ENCODE measurements around the gene CDKAL1.
"Not testable (repeated sequence)": the region's sequence is repeated elsewhere in the genome, so short reads cannot be mapped to it uniquely, and the experiment has no call there.

Gene CDKAL1

DNA sequence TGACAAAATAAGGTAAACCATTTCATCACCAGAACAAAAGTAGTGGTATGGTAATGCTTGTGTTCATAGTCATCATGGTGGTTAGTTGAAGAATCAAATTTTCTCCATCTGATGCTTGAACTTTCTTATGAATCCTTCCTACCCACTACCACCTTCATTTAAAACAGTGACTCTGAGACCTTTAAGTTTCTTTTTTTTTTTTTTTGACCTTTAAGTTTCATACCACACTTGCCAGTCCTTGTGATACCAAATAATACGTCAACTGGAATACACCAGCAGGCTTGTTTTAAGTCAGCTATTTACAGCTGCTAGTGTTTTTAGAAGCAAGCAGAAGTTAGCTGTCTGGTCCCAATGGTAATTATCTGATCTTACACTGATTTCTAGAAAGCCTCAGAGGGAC, 645.9 kb downstream of the CDKAL1 start:
- DNase-seq (ENCODE audit: low read depth): no peak

DNA sequence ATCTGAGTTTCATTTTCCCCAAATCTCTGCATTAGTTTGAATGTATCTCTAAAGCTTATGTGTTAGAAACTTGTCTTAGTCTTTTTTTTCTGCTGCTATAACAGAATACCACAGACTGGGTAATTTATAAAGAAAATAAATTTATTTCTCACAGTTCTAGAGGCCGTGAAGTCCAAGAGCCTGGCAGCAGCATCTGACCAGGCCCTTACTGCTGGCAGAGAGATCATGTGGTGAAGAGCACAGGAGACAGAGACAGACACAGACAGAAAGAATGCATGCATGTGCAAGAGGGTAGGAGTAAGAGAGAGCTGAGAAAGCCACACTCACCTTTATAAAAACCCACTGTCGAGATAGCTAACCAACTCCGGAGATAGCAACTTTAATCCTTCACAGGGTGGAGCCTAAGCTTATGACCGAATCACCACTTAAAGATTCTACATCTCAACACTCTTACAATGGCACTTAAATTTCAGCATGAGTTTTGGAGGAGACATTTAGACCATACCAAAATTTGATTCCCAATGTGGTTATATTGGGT, 646.6 kb downstream of the CDKAL1 start:
- DNase-seq (ENCODE audit: low read depth): no peak

DNA sequence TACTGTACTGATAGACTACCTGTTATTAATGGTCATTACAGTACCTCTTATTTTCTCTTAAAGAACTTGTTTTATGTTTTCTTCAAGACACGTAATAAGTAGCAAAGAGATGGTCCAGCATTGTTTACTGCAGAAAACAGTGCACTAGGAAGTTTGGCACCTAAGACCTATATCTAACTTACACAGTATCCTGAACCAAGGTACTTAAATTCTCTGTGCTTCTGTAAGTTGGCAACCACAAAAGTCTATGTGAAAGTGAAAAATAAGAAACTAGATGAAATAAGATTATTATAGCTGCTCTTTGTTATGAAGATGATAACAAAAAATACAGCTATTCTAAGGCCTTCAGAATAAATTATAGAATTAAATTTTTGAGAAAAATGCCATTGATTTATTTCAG, 647.6 kb downstream of the CDKAL1 start:
- no peak for DNase-seq (ENCODE audit: low read depth)

DNA sequence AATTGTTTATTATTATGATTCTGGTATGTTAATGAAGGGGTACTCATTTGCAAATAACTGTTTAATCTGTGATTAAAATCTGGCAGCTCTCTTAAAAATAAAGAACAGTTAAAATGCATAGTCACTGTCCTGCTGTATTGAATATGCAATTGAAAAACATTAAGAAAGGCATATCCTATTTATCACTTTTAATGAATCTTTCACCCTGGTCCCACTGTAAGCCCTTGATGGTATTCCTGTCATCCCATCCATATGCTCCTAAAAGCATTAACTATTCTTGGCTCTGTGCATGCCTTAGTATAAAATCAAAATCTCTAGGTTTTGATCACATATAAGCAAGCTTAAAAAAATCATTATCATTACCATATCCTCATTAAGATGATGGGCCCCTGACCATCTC, 648.3 kb downstream of the CDKAL1 start:
- no peak for DNase-seq (ENCODE audit: low read depth)

DNA sequence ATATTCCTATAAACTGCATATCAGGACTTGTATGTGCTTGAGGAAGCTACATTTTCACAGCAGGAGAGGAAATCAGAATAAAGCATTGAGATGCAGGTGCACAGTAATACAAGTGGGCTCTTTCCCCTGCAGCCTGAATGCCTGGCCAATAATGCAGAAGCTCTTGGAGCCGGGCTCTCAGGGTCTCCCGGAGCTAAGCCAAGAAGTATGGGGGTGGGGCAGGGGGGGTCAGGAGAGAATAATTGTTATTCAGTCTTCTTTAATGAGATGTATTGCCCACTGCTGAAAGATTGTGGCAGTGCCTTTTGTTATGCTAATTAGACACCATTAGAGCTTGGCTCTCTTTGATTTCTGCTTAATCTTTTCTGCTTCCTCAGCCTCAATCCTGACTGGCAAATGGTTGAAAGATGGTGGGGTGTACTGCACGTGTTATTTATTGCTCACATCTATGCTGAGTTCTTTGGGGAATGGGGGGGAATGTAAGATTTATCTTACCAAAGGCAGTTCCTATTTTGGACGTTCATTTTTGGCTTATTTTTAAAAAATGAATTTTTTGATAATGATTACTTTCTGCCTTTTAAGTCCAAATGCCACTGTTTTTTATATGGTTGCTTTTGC, 651.7 kb downstream of the CDKAL1 start:
- no peak for DNase-seq (ENCODE audit: low read depth)

DNA sequence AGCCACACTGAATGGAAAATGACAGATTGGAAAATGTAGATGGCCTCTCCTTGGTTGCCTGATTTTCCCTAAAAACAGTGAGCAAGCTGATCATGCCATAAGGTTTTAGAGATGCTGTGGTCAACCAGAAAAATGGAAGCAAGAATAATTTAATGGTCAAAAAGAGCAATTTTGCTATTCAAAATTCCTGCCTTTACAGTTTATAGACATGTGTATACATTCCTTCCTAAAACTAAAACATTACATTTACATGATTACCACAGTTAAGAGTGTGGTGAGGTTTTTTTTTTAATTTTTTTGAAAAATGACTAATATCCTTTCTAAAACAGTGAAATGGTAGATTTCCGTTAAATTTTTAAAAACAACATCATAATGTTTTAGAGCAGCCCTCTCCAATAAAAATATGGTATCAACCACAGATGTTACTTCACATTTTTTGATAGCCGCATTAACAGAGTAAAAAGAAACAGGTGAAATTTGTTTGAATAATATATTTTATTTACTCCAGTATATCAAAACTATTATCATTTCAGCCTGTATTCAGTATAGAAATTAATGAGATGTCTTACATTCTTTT, 652.3 kb downstream of the CDKAL1 start:
- no peak for DNase-seq (ENCODE audit: low read depth)

DNA sequence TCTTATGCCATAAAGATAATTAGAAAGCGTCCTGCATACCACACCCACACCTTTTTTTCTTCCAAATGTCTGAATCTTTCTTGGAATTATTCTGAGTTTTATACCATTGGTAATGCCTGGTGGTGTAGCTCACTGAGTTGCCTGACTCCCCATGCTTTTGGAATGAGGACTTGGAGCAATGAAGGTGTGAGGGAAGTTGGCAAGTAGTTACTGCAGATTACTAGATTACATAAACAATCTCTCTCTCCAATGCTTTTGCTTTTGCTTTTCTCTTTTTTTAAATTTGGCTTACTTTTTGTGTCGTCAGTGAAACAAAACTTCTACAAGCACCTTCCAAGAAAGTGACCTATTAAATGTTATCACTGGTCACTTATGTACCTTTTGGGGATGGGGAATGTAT, 653.2 kb downstream of the CDKAL1 start:
- no peak for DNase-seq (ENCODE audit: low read depth)

DNA sequence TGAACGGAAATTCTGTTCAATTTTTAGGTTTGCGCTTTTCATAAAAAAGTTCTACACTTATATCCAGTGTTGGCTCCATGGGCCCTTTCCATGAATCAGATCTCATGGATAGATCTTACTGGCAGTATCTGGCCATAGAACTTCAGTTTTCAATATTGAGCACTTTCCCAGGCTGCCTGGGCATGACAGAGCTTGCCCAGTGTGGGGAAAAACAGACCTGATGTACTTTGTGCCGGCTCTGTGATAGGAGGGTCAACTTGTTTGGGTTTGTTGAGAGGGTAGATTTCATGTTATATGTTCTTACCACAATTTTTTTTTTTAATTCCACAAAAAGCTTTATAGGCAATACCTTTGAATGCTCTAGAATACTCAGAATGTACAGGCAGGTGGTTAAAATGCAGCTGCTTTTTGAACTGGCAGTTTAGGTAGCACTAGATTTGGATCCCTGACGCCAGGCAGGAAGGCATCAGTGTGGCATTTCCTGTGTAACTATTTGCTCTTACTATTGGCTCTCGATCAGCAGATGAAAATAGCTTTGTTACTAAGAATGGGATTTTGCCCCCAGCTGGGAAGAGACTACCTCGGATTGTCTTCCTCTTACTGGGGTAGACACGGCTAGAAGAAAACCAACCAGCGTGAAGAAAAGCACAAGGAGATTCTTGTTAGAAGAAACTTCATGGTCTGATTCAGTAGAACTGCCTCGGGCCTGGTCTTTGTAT, 654.4 kb downstream of the CDKAL1 start:
- DNase-seq (ENCODE audit: low read depth): no peak

DNA sequence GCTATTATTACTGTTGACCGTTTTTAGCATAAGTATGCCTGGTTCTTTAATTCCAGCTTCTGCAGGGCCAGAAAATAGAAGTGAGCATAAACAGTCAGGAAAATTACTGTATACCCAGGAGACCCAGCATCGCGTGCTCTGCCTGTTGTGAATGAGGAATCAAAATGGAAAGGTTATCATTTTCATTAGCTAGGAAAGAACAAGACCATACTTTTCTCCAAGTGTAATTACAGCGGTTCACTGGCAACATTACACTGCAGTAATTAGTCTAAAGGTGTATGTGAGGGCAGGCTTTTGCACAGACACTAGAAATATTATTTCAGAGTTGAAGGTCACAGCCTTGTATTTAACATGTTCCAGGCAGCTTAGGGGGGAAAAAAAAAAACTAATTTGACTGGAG, 655.5 kb downstream of the CDKAL1 start:
- DNase-seq (ENCODE audit: low read depth): no peak

DNA sequence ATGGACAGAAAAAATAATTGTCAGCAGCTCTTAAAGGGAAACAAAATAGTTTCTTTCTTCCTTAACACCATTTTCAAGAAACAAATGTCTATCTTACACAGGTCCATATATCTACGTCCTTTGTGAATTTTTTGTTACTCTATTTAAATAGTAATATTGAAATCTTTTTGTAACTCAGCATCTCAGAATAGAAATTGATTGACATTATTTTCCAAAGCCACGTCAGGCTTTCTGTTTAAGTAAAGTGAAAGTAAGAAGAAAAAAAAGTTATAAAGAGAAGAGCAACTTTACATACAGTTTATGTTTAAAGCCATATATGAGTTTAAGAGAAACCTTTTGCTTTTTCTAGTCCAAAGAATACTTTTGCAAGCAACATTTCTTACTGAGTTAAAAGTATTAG, 656.4 kb downstream of the CDKAL1 start:
- no peak for DNase-seq (ENCODE audit: low read depth)

DNA sequence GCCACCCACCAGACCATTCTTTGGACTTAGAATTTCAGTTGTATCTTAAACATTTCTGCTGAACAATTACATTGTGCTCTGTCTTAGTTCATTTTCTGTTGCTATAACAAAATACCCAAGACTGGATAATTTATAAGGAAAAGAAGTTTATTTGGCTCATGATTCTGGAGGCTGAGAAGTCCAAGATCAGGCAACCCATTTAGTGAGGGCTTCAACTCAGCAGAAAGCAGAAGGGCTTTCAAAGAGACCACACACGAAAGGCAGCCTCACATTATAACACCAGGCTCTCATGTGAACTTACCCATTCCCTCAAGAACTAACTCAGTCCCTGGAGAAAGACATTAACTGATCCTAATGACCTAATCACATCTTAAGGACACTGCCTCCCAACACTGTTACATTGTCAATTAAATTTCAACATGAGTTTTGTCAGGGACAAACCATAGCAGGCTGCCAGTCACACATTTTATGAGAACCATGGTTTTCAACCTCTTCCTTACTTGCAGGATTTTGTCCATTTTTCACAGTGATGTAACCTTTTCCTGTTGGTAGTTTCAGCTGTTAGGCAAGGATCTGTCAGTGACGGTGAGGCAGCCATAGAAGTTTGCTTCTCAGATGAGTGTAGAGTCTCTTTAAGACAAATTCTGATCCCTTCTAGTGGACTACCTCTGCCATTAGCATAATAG, 659.7 kb downstream of the CDKAL1 start:
- DNase-seq (ENCODE audit: low read depth): no peak

DNA sequence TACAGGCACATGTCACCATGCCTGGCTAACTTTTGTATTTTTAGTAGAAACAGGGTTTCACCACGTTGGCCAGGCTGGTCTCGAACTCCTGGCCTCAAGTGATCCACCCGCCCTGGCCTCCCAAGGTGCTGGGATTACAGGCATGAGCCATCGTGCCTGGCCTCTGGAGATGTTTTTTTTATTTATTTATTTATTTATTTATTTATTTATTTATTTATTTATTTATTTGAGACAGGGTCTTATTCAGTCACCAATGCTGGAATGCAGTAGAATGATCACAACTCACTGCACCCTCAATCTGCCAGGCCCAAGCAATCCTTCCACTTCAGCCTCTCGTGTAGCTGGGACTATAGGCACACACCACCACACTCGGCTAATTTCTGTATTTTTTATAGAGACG, 661.0 kb downstream of the CDKAL1 start:
- not testable (repeated sequence) for DNase-seq (ENCODE audit: low read depth)

DNA sequence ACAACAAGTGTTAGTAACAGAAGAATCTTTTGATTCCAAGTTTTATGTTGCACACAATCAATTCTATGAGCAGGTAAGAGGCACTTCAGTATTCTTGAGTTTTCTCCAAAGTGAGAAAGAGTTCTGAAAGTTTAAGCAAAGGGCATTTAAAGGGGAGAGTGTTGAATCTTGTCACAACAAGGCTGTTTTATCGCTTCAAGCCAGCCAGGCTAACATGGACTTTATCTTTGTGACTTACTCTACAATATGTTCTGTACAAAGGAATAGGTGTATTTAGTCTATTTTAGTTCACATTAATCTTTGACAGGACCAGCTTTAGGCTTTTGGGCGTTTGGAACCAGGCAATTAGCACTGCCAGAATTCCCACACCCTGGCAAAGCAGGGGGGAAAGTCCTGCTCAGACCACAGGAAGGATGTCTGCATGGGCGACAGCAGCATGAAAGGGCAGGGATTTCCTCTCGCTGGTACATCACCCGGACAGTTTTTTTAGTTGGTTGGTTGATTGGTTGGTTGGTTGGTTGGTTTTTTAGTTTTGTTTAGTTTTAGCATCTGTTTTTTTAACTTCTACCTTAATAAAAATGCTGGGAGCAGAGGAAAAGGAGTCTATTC, 663.9 kb downstream of the CDKAL1 start:
- DNase-seq (ENCODE audit: low read depth): no peak

DNA sequence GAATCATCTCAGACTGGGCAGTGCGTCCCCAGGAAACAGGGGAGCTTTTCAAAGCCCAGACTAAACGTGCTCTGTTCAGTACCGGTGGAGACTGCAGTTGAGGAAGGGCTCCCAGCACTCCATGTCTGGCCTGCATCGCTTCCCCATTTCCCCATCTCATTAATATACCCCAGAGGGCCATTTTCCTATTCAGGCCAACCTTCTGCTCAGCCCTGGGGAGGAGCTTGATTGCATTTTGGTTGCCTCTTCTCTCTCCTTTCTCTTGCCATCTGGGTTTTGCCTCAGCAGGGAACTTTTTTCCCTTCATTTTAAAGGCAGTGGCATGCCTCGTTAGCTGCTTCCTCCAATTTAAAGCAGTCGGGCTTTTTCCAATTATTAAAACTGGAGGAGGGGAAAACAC, 665.0 kb downstream of the CDKAL1 start:
- no peak for DNase-seq (ENCODE audit: low read depth)

DNA sequence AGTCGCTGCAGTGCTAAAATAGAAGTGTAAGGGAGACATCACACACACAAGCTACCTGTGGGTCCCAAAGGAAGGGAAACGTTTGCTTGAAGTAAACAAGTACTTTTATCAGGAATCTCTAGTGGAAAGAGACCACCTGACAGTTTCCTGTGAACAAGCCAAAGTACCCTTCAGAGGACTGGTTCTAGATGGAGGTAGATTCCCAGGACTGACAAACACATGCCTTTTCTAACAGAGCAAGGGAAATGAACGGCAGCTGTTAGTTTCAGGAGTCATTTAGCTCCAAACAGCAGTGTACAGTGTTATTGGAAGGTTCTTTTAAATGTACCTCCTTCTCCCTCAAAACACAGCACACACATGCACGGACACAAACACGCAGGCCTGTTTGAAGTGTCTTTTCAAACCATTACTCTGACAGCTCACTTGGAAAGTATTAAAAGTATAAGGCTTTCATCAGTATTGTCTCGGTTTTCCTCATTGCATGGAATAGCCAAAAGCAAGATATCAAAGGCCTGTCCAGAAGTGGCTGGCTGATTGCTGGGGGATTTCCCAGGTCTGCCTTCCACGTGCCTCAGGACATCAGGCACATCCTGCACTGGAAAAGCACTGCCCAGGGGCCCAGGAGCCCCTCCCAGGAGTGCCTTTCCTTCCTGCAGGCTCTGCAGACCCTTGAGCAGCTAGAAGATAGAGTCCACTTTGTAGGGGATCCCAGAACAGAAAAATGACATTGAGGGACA, 666.0 kb downstream of the CDKAL1 start:
- peak; percentile 20 for DNase-seq (ENCODE audit: low read depth)

DNA sequence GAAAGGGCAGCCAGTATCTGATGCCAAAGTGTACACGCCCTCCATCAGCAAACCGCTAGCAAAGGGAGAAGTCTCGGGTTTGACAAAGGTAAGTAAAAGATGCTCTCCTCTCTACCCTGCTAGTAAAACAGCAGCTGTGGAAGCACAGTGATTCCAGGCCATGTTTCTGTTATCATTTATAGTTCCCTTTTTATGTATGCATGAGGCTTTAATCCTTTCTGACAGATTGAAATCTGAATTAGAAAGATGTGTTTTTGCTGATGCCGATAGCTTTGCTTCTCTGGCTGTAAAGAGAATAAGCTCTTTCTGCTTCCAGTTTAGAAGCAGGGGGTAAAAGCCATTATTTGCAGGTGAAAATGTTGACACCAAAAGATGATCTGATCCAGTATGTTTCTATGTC, 666.9 kb downstream of the CDKAL1 start:
- DNase-seq (ENCODE audit: low read depth): no peak

DNA sequence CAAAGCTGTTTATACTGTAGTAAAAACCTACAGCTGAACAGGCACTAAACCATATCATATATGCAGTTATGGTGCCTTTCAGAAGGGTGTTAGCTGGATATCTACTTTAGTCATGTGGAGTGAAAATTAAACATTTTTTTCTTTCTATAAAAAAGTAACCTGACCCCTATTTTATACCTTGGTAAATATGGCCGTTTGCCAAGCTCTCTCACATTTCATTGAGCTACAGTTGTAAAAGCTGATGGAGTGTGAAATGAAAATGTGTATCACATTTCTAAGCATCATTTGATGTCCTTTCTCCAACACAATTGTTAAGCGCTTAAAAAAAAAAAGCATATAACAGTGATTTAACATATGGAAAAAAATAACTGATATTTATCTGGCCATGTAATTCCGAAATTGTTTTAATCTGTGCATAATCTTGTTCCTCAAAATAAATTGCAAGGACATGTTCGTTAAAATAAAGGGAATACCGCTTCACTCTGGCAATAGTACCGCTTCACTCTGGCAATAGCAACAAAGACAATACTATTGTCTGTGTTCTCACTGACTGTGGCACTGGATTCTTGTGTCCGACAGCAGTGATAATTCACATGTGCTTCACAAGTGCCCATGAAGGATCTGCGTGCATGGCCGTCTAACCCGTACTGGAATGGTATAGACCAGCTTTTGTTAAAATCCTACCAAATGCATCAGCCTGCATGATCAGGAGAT, 667.5 kb downstream of the CDKAL1 start:
- no peak for DNase-seq (ENCODE audit: low read depth)

DNA sequence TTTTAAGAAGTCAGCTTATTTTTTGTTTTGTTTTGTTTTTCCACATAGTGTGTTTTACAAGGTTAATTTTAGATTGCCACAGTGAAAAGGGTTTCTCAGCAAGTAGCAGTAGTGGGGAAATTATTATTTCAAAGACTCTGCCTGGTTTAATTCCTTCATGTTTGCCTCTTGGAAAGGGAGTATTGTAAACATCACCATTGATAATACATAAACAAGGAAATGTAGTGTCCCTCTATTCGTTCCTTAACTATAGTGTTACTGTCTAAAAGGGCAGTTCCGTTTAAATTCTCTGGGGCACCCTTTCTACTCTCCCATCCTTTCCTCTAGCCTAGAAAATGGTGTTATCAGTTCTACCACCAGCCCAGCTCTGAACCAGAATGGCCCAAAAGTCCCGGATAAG, 668.3 kb downstream of the CDKAL1 start:
- DNase-seq (ENCODE audit: low read depth): no peak

DNA sequence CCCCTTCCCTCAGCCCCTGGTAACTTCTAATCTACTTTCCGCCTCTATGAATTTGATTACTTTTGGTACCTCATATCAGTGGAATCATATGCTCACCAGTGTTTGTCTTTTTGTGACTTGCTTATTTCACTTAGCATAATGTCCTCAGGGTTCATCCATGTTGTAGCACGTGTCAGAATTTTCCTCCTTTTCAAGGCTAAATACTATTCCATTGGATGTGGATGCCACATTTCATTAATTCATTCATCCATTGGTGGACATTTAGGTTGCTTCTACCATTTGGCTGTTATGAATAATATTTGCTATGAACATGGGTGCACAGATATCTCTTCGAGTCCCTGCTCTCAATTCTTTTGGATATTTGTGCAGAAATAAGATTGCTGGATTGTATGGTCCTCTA, 670.7 kb downstream of the CDKAL1 start:
- DNase-seq (ENCODE audit: low read depth): no peak

DNA sequence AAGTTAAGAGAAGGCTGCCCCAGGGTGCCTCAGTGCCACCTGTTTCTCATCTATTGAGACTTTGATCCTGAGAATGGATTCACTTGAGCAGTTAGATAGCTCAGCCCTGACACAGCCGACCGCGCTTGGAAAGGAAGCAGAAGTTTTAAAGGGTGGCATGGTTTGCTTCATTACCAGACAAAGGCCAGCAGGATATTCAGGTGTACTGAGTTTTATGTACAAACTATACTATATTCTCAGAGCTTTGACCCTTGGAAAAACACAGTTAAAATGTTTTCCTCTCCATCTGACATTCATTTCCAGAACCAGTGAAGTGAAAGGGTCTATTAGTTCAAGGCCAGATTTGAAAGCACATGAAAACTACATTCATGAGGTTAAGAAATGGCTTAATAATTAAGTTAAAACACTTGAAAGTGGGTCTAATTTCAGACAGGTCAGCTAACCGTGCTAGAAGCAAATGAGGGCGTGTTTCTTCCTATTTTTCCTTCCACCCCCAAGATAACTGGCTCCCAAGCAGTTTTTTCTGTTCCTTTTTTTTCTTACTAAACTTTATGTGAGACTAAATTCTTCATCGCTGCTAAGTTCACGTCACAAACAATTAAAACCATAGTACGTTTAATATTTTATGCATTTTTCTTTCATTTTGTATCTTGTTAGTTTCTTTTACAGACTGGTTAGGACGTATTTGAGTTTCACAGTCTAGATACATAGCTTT, 674.0 kb downstream of the CDKAL1 start:
- DNase-seq (ENCODE audit: low read depth): no peak
